Skeletal muscle tissue (tissue), 4 donors: Measurements from ENCODE around the gene CCL20. TPM values are rescaled to one million over a fixed set of nuclear protein-coding genes. Genes with fewer than 3 reads are reported as not detected.

Experiments
- H3K27ac ChIP-seq: one replicate; pipeline ENCODE4 v1.7.0; 2013; ENCODE audit warnings: mild to moderate bottlenecking, low read depth, low read length, inconsistent platforms
- H3K27me3 ChIP-seq, 3 donors: one replicate each; pipeline ENCODE4 v1.7.0; 2013; ENCODE audit warnings: low read length in 3 of 3; ENCODE audit not compliant: control insufficient read depth in 3 of 3, insufficient read depth in 3 of 3
- H3K36me3 ChIP-seq, 3 donors: one replicate each; pipeline ENCODE4 v1.7.0; 2013; ENCODE audit warnings: low read length in 3 of 3; ENCODE audit not compliant: control insufficient read depth in 3 of 3, insufficient read depth in 3 of 3
- H3K4me1 ChIP-seq, 3 donors: one replicate each; pipeline ENCODE4 v1.7.0; 2013; ENCODE audit warnings: low read length in 3 of 3, mild to moderate bottlenecking in 3 of 3; ENCODE audit not compliant: control insufficient read depth in 3 of 3, insufficient read depth in 3 of 3
- H3K4me3 ChIP-seq, 3 donors: one replicate each; pipeline ENCODE4 v1.7.0; 2013; ENCODE audit warnings: low read length in 3 of 3
- H3K9ac ChIP-seq, 3 donors: one replicate each; pipeline ENCODE4 v1.7.0; 2013; ENCODE audit warnings: low read length in 3 of 3, mild to moderate bottlenecking in 3 of 3, moderate library complexity in 2 of 3, low read depth in 1 of 3
- H3K9me3 ChIP-seq, 3 donors: one replicate each; pipeline ENCODE4 v1.7.0; 2013; ENCODE audit warnings: low read length in 3 of 3; ENCODE audit not compliant: control insufficient read depth in 3 of 3
- total RNA-seq: library from RNA; depleted of rRNA; stranded (reverse); fragments of >200 nt; gene quantifications from one replicate; pipeline ENCODE4 v1.2.3, GENCODE V29; 2014
- donor health status: Osteomylitis.

CCL20 gene
- total RNA-seq, 1 donor from 2014 or later: not detected

DNA sequence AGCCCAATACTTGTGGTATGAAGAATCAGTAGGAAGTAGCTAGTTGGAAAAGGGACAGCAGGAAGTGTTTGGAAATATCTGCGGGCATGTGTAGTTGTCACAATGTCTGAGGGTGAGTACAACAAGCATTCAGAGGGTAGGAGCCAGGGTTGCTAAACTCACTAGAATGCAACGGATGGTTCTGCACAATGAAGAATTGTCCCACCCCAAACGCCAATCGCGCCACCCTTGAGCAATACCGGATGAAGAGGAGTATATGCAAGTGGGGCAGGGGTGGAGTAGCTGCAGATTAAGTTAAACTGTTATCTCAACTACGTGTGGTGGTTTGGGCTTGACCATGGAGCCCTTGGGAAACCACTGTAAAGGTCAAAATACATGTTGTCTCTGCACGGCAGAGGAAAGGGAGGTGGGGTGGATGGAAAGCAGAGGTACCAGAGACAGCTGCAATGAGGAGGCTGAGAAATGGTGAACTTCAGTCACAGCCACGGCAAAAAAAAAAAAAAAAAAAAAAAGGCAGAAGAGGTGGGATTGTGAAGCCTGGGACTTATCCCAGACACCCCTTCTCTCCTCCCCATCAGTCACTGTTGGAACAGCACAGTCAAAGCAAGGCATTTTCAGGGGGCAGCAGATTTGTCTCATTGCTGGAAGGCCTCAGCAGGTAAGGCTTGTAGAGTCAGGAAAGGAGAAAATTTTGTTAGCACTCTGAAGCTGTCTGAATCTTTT, 5.2 kb downstream of the CCL20 start:
- H3K9me3 ChIP-seq: no peaks in the 10 kb centered on the region
- no peak overlapping the region for H3K9ac ChIP-seq
- peaks cover 0 to 3% (median 0%) of the 10 kb centered on the region in 3 donors for H3K27me3 ChIP-seq
- no peaks in the 10 kb centered on the region for H3K36me3 ChIP-seq
- H3K4me1 ChIP-seq: peaks cover 0 to 4% (median 3%) of the 10 kb centered on the region in 3 donors
- H3K27ac ChIP-seq: no peak overlapping the region
- H3K4me3 ChIP-seq: no peak overlapping the region

DNA sequence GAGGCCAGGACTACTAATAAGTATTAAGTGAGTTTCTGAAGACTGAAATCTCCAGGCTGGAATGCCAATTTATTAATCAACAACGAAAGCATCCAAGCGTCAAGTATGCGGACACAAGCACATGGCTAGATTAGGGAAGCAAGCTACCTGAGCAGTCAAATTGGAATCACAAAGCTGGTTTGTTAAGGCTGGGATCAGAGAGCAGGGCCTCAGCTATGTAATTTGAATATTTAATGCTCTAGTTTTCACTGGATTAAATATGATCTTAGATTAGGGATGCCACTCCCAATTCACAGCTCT, 5.7 kb downstream of the CCL20 start:
- peaks cover 0 to 3% (median 0%) of the 10 kb centered on the region in 3 donors for H3K27me3 ChIP-seq
- H3K9ac ChIP-seq: no peak overlapping the region
- no peaks in the 10 kb centered on the region for H3K9me3 ChIP-seq
- H3K4me1 ChIP-seq: peaks cover 0 to 4% (median 3%) of the 10 kb centered on the region in 3 donors
- no peak overlapping the region for H3K4me3 ChIP-seq
- H3K27ac ChIP-seq: no peak overlapping the region
- no peaks in the 10 kb centered on the region for H3K36me3 ChIP-seq

DNA sequence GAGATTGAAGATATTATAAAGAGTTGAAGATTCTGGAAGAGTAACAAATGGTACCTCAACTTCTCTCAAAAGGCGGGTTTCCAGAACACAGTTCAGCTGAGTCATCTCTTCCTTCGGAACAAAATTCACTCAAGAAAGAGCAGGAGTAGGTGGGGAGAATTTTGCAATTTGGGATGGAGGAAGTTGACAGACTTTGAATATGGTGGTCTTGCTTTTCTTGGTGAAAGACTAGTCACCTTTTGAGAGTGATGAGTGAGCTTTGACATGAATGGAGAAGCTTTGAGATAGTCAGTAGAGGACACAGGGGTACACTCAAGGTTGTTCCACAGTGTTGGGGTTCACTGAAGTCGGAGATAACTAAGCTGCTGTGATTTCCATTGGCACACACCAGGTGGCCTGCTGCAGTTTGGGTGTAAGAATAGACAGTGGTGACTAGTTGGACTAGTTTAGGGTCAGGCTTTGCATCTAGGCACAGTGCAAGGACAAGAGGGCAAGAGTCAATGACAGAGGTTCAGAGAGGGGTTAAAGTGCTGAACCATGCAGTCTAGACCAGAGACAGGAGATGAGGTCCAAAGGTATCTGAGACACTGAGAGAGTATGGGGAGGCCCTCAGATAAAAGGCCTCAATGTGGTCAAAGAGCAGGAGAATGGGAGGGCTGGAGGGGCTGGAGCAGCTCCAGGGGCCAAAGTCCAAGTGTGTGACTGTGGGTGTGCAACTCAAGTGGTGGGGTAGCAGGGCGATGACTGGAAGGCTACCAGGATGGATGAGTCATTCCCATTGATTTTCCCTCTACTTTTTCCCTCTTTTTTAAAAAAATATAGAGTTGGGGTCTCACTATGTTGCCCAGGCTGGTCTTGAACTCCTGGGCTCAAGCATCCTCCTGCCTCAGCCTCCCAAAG, 7.7 kb downstream of the CCL20 start:
- Histone ChIP-seq H3K9ac (no peak overlapping the region), H3K36me3 (no peaks in the 10 kb centered on the region), H3K9me3 (no peaks in the 10 kb centered on the region), H3K27me3 (peaks cover 0 to 3% (median 0%) of the 10 kb centered on the region in 3 donors), H3K4me3 (no peak overlapping the region), H3K4me1 (peaks cover 0 to 4% (median 3%) of the 10 kb centered on the region in 3 donors), H3K27ac (no peak overlapping the region)

DNA sequence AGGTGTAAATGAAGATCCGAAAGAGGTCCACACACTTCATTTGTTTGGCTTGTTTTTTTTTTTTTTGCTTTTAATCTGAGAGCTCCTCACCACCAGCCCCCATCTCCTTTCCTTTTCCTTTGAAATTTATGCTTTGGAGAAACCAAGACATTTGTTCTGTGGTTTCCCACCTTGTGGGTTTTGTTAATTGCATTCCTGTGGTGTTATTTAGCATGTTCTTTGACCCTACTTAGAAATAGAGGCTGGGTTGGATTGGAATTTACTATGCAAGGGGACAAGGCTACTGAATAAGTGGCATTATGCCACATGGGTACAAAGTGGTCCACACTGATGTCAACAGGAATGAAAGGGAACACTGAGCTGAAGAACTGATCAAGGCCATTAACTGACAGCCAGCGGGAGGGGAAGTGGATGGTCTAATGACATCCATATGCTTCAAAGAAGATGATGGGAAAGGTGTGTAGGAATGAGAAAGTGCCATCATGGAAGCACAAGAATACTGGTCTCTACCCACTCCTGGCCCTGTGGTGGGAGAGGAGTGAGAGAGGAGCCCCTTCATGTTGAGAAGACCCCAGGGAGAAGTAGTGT, 8.9 kb downstream of the CCL20 start:
- Histone ChIP-seq H3K4me3 (no peak overlapping the region), H3K36me3 (no peaks in the 10 kb centered on the region), H3K9ac (no peak overlapping the region), H3K4me1 (peaks cover 0 to 4% (median 3%) of the 10 kb centered on the region in 3 donors), H3K9me3 (no peaks in the 10 kb centered on the region), H3K27me3 (peaks cover 0 to 3% (median 0%) of the 10 kb centered on the region in 3 donors), H3K27ac (no peak overlapping the region)

DNA sequence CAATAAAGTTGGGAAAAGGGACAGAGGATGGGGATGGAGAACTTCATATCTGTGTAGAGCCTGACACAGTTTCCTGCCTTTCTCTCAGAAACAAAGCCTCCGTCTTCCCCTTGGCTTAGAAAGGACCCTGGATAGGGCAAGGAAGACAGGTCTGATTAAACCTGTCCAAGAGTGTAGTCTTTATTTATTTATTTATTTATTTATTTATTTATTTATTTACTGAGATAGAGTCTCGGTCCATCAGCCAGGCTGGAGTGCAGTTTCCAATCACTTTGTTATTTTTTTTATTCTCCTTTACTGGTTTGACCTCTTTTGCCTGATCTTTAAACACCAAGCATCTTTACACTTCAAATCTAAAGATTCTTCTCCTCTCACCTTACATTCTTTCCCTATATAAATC, 10.3 kb downstream of the CCL20 start:
- H3K4me3 ChIP-seq: no peak overlapping the region
- H3K4me1 ChIP-seq: no peaks in the 10 kb centered on the region
- no peaks in the 10 kb centered on the region for H3K9me3 ChIP-seq
- H3K9ac ChIP-seq: no peak overlapping the region
- no peaks in the 10 kb centered on the region for H3K36me3 ChIP-seq
- no peak overlapping the region for H3K27ac ChIP-seq
- peaks cover 0 to 3% (median 0%) of the 10 kb centered on the region in 3 donors for H3K27me3 ChIP-seq

DNA sequence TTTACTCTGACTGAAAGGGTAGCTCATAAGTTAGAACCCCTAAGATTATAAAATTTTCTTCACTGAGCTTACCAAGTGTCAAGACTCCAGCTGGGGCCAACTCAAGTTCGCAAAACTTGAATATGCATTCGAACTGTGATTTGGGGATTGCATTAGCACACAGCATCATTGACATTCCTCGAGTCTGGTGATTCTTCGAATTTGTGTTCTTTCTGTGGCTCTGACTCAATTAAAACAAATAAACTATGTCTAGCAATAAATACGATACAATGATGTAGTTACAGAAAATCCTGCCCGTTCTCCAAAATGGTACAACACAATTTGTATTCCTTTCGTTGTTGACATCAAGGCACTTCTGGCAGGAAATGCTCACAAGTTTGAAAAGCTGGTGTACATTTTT, 11.1 kb downstream of the CCL20 start:
- Histone ChIP-seq H3K4me1 (no peaks in the 10 kb centered on the region), H3K27ac (no peak overlapping the region), H3K36me3 (no peaks in the 10 kb centered on the region), H3K9ac (no peak overlapping the region), H3K27me3 (peaks cover 0 to 3% (median 0%) of the 10 kb centered on the region in 3 donors), H3K9me3 (no peaks in the 10 kb centered on the region), H3K4me3 (no peak overlapping the region)

DNA sequence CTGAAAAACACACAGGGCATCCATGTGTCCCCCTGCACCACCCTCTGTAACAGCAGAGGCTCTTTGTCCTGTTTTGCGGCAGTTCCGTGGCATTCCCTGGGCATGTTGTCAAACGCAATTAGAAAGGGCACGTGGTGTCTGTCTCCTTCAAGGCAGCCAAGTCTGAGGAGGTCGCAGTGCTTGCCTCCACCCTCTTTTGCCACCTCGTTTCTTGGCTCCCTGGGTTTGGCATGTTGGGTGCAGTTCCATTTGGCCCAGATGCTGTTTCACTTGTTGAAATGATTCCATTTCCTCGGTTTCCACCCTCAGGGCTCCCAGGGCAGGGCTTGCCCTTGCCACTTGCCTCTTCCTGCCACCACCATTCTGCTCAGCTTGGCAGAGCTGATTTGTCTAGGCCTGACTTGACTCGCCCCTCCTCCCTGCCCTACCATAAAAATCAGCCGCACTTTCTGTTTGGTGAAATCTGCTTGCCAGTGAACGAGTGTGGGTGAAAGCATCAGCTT, 12.4 kb downstream of the CCL20 start:
- H3K27ac ChIP-seq: no peak overlapping the region
- no peaks in the 10 kb centered on the region for H3K36me3 ChIP-seq
- no peaks in the 10 kb centered on the region for H3K4me1 ChIP-seq
- H3K27me3 ChIP-seq: peaks cover 0 to 3% (median 0%) of the 10 kb centered on the region in 3 donors
- H3K9me3 ChIP-seq: no peaks in the 10 kb centered on the region
- H3K4me3 ChIP-seq: no peak overlapping the region
- no peak overlapping the region for H3K9ac ChIP-seq

DNA sequence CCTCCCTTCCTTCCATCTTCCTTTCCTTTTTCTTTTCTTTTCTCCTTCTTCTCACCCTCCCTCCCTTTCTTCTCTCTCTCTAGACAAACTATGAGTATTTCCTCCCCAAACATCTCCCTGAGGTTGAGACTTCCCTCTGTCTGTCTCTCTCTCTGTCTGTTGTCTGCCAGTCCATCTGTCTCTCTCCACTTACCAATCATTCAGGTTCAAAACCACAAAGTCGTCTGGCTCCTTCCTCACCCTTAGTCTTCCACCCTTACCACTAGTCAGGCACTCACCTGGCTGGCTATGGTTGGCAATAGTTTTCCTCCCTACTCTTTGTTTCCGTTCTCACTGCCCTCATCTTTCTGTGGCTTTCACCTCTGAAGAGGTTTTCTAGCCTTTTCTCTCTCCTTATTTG, 12.9 kb downstream of the CCL20 start:
- H3K36me3 ChIP-seq: no peaks in the 10 kb centered on the region
- H3K4me1 ChIP-seq: no peaks in the 10 kb centered on the region
- no peak overlapping the region for H3K27ac ChIP-seq
- peaks cover 0 to under 1% (median 0%) of the 10 kb centered on the region in 3 donors for H3K27me3 ChIP-seq
- no peaks in the 10 kb centered on the region for H3K9me3 ChIP-seq
- no peak overlapping the region for H3K4me3 ChIP-seq
- no peak overlapping the region for H3K9ac ChIP-seq

DNA sequence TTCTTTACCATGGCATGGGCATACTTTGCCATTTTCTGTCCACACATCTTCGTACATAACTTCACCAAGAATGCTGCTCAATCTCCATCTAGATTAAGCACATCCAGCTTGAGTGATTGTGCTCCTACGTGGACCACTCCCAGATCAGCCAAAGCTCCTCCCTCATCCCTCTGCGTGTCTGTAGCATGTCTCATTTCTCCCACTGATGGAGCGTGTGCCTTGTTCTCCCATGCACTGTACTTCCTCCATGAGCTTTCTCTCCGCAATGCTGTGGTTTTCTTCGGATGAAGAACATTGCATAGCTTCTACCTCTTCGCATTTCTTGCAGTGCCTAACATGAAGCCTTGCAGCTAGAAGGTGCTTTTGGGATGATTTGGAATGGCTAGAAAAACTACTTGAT, 13.5 kb downstream of the CCL20 start:
- Histone ChIP-seq H3K4me1 (no peaks in the 10 kb centered on the region), H3K27ac (no peak overlapping the region), H3K9ac (no peak overlapping the region), H3K4me3 (no peak overlapping the region), H3K27me3 (no peaks in the 10 kb centered on the region), H3K9me3 (no peaks in the 10 kb centered on the region), H3K36me3 (no peaks in the 10 kb centered on the region)
